ENCODE data around the gene CTDP1.

Gene CTDP1

GRCh38 chr18:79754831-79755351 is 75.3 kb downstream of the CTDP1 start:
- no peak for DNase-seq (ENCODE audit: extremely low spot score)
- TF ChIP-seq CTCF (IDR thresholded peaks at IDR 0.05; ENCODE audit: control extremely low read depth, extremely low read depth, low read depth, missing control alignments), result no peak
- CTCF ChIA-PET, result no interaction called here
- POLR2A ChIA-PET, result no interaction called here

GRCh38 chr18:79755496-79756142 is 76.0 kb downstream of the CTDP1 start:
- no peak for TF ChIP-seq CTCF (IDR thresholded peaks at IDR 0.05; ENCODE audit: control extremely low read depth, extremely low read depth, low read depth, missing control alignments)
- ChIA-PET CTCF (no interaction called here), POLR2A (no interaction called here)
- no peak for DNase-seq (ENCODE audit: extremely low spot score)

GRCh38 chr18:79756143-79756500 is 76.5 kb downstream of the CTDP1 start:
- TF ChIP-seq CTCF (IDR thresholded peaks at IDR 0.05; ENCODE audit: control extremely low read depth, extremely low read depth, low read depth, missing control alignments), result no peak
- ChIA-PET POLR2A (no interaction called here), CTCF (interaction anchor here (0.8 kb wide), 1 partner anchor 192 kb away, joined by 3 read pairs; no protein-coding TSS in a partner anchor)
- DNase-seq (ENCODE audit: extremely low spot score), result no peak

GRCh38 chr18:79756826-79757225 is 77.2 kb downstream of the CTDP1 start:
- ChIA-PET CTCF (interaction anchor here (0.8 kb wide), 1 partner anchor 192 kb away, joined by 3 read pairs; no protein-coding TSS in a partner anchor), POLR2A (no interaction called here)
- DNase-seq (ENCODE audit: extremely low spot score), result no peak
- no peak for TF ChIP-seq CTCF (IDR thresholded peaks at IDR 0.05; ENCODE audit: control extremely low read depth, extremely low read depth, low read depth, missing control alignments)

GRCh38 chr18:79760348-79760747 is 80.7 kb downstream of the CTDP1 start:
- ChIA-PET CTCF (no interaction called here), POLR2A (no interaction called here)
- TF ChIP-seq CTCF (IDR thresholded peaks at IDR 0.05; ENCODE audit: control extremely low read depth, extremely low read depth, low read depth, missing control alignments), result no peak
- no peak for DNase-seq (ENCODE audit: extremely low spot score)

GRCh38 chr18:79760881-79761280 is 81.3 kb downstream of the CTDP1 start:
- TF ChIP-seq CTCF (IDR thresholded peaks at IDR 0.05; ENCODE audit: control extremely low read depth, extremely low read depth, low read depth, missing control alignments), result no peak
- CTCF ChIA-PET, result no interaction called here
- no peak for DNase-seq (ENCODE audit: extremely low spot score)
- POLR2A ChIA-PET, result no interaction called here

All from GM10248 (cell line).